HG03097 (cell line): ENCODE measurements around the gene BMP3.
"Not testable (repeated sequence)": the region's sequence is repeated elsewhere in the genome, so short reads cannot be mapped to it uniquely, and the experiment has no call there.

ENCODE experiments used
- ATAC-seq: cut with Tn5 transposase; IDR thresholded peaks from one replicate; pipeline ENCODE4 v1.9.1; 2021; ENCODE audit not compliant: unreplicated experiment, low FRiP score

The BMP3 gene

DNA sequence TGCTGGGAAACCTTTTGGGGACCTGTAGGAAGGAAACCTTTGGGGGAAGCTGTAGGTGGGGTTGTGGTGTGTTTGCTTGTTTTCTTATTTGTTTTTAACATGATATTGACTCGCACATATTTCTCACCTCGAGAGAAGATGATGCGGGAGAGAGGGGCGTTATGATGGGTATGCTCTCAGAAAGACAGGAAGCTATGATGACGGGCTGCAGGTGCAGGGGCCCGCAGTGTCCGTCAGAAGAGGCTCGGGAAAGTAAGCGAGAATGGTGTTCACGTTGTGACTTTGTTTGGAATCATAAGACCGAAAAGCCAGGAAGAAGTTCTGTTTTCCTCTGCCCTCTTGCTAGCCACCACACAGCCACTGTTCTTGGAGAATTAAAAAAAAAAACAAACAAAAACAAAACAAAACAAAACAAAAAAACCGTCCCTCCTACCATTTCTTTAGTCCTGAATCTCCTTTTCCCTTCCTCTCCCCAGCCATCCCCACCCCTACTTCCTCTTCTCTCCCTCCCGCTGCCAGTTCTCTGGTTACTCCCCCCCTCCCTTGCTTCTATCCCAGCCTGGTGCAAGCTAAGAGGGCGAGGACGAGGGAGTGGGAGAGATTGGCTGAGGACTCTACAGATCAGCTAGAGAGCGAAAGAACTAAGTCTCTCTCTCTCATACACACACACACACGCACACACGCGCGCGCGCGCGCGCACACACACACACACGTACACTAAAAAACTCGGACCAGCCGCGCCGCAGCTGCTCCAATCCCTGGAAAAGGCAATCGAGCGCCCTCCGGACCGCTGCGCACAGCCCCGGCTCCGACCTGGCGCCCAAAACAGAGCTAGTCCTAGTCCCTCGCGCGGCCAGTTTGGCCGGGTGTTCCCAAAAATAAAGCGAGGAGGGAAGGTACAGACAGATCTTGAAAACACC lies at the start of gene BMP3:
Gene BMP3 (plus strand): TSS at position 648 of the 920 bp plus-strand sequence. CDS start 577 bp downstream, outside the sequence.
- ATAC-seq: no peak

GRCh38 chr4:80986011-80986410 lies 44.5 kb upstream of the BMP3 start:
- no peak for ATAC-seq

- peak; percentile 52 for ATAC-seq
These were observed 40.5 kb upstream of the BMP3 start for GRCh38 chr4:80989921-80990544.

DNA sequence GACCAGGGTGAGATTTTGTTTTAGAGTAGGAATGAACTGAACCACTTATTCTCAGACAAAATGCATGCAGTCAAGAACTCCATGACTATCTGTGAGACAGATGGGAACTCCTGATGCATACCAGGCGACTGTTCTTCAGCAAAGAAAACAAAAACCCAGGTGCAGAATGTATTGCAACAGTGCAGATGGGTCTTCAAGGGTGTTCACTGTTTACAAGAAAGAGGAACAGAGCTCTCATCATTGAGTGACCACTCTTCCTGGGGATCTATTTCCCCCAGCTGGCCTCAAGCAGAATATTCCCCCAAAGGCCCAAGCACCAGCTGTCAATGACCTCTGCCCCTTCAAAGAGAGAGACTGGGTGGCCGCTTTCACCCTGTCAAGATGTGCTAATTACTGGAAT lies 39.7 kb upstream of the BMP3 start:
- peak; percentile 65 for ATAC-seq

- ATAC-seq: no peak
These were observed 30.6 kb upstream of the BMP3 start for GRCh38 chr4:80999943-81000342.

DNA sequence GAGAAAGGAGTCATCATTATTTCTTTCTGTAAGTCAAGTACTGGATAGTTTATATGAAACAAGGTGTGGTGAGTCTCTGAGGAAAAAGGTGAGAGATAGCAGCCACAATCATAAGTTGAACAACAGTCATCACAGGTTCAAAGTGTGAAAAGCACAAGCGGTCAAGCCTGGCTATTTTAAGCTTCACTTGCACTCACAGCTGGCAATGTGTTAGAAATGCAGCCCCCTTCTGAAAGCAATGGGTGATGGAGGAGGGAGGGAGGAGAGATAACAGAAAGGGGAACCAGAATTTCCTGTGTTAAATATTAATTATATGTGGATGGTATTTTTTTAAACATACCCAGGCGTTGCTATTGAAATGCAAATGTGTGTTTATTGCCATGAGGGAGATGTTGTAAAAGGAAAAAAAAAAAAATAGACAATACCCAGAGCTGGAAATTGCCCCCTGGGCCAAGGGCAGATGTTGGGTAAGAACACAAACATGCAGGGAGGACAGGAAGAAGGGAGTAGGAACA lies 26.9 kb upstream of the BMP3 start:
- peak; percentile 100 for ATAC-seq

DNA sequence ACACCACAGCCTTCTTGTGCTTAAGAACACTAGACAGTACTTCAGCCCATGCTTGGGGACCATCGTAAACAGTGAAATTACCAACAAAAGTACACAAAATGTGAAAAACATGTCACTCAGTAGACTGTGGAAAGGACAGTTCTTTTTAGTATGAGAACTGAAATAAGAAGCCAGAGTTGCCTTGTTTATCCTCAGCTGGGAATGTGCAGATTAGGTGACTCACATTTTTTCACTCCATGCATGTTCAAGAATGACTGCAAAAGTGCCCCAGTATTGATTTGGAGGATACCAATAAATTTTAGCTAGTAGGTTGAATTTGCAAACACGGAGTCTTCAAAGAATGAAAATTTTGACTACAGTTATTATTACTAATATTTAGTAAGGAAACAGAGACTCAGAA lies 23.1 kb upstream of the BMP3 start:
- ATAC-seq: no peak

GRCh38 chr4:81016566-81016965 lies 13.9 kb upstream of the BMP3 start:
- ATAC-seq: not testable (repeated sequence)

DNA sequence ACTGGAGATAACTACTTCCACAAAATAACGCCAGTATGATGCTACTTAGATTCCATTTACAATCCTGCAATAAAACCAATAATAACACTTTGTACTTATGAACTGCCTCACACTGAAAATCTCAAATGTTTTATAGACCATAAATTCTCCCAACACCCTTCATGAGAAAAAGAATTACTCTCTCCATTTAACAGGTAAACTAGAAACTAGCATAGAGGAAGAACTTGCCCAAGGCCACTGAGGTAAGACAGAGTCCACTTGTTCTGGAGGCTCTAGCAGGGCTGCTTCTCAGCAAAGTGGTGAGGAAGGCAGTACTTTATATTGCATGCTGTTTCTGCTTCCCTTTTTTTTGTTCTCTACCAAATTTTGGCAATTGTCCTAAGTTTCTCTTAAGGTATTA lies 11.5 kb upstream of the BMP3 start:
- ATAC-seq: no peak

- ATAC-seq: no peak
These were observed 9.2 kb upstream of the BMP3 start for GRCh38 chr4:81021142-81021944.

GRCh38 chr4:81021981-81022380 lies 8.5 kb upstream of the BMP3 start:
- ATAC-seq: no peak

GRCh38 chr4:81023484-81023883 lies 7.0 kb upstream of the BMP3 start:
- no peak for ATAC-seq

DNA sequence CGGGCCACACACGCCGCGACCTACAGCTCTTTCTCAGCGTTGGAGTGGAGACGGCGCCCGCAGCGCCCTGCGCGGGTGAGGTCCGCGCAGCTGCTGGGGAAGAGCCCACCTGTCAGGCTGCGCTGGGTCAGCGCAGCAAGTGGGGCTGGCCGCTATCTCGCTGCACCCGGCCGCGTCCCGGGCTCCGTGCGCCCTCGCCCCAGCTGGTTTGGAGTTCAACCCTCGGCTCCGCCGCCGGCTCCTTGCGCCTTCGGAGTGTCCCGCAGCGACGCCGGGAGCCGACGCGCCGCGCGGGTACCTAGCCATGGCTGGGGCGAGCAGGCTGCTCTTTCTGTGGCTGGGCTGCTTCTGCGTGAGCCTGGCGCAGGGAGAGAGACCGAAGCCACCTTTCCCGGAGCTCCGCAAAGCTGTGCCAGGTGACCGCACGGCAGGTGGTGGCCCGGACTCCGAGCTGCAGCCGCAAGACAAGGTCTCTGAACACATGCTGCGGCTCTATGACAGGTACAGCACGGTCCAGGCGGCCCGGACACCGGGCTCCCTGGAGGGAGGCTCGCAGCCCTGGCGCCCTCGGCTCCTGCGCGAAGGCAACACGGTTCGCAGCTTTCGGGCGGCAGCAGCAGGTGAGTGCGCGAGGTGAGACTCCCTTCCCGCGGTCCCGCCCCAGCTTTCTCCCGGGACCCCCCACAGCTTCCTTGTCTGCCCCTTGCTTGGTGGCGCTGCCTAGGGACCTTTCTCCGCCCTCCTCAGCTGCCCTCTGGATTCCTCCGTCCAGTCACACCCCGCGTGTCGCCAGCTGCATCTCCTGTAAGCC lies 678 bp downstream of the BMP3 start:
- ATAC-seq: no peak

DNA sequence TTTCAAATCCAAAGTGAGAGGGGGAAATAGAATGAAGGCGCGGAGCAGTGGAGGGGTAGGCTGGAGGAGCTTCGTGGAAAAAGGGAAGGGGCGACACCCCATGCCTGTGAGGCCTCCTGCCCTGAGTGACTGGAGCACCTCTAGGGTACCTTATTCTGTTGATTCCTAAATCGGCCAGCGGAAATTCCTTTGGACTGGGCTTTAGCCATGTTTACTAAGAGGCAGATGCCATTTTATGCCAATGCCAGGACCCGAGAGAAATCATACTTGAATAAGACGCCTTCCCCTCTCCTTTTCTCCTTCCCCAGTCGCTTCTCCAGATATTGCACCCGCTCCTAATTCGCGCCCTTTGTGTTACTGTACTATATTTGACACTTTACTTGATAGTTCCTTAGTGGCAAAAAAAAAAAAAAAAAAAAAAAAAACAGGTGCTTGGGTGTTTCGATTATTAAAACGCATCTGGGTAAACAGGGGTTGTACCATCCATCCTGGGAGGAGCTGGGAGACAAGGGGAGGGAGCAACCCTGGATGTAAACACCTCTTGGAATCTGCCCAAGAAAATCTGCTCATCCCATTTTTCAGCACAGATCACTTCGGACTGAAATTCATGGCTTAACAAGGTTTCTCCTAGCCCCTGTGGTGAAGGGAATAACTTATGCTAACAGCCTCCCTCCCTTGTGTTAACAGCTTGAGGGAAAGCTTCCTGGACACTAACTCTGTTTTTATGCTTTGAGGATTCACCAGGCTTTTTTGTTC lies 1.5 kb downstream of the BMP3 start:
- ATAC-seq: no peak

DNA sequence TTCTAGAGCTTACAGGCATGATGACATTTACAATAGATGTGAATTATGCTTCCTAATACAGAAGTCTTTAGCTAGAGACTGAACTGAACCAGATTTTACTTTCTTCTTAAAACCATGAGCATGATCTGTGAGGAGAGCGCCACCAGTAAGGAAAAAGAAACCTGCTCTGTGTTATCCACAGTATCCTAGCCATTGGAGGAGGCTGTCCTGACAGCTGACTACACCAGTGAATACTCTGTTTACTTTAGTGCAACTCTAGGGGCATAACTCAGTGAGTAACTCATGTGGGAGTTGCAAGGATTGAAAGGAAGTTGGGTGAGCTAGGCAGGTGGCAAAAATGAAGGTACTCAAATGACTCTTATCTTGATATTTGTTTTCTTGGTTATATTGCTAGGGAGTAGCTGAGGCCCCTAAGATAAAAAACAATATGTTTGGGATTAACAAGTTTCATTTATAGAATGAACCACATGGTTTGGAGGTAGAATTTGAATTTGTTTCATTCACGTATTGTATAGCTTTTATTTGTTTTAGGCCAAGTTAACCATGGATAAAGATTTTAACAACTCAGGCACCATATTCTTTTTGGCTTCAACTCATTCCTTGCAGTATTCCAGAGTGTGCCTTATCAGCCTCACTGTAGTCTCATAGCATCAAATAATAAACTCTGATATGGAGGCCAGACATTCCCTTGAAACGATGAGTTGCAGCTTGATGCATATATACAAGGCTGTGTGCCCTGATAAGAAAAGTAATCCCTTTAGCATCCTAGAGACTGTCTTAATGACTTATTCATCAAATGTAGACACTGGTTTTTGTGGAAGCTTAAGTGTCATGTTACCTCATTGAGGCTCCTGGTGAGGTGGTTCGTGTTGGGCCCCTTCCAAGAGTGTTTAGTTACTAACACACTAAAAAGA lies 2.5 kb downstream of the BMP3 start:
- ATAC-seq: no peak

GRCh38 chr4:81038636-81039350 lies 8.3 kb downstream of the BMP3 start:
- ATAC-seq: no peak

GRCh38 chr4:81039351-81039972 lies 9.0 kb downstream of the BMP3 start:
- no peak for ATAC-seq
